Measurements from ENCODE around the gene STK10.

GRCh38 chr5:172077664-172078425 lies 110.2 kb downstream of the STK10 start:
- TF ChIP-seq, protein P1, sequence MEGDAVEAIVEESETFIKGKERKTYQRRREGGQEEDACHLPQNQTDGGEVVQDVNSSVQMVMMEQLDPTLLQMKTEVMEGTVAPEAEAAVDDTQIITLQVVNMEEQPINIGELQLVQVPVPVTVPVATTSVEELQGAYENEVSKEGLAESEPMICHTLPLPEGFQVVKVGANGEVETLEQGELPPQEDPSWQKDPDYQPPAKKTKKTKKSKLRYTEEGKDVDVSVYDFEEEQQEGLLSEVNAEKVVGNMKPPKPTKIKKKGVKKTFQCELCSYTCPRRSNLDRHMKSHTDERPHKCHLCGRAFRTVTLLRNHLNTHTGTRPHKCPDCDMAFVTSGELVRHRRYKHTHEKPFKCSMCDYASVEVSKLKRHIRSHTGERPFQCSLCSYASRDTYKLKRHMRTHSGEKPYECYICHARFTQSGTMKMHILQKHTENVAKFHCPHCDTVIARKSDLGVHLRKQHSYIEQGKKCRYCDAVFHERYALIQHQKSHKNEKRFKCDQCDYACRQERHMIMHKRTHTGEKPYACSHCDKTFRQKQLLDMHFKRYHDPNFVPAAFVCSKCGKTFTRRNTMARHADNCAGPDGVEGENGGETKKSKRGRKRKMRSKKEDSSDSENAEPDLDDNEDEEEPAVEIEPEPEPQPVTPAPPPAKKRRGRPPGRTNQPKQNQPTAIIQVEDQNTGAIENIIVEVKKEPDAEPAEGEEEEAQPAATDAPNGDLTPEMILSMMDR (IDR thresholded peaks at IDR 0.05 in 2 of 3, conservative IDR thresholded peaks at IDR 0.05 in 1 of 3; ENCODE audit: borderline replicate concordance in 1 of 3, insufficient read depth in 1 of 3, low read depth in 2 of 3, low read length in 2 of 3) = no peak
- TF ChIP-seq RAD21 (IDR thresholded peaks at IDR 0.05; ENCODE audit: low read depth) (no peak), EZH2phosphoT487 (IDR thresholded peaks at IDR 0.05; ENCODE audit: borderline replicate concordance) (no peak), POLR2AphosphoS5 (IDR thresholded peaks at IDR 0.05; ENCODE audit: low read depth, low read length) (no peak), CEBPB (IDR thresholded peaks at IDR 0.05; ENCODE audit: low read depth) (no peak), EZH2 (IDR thresholded peaks at IDR 0.05) (no peak), SP1 (IDR thresholded peaks at IDR 0.05; ENCODE audit: low read depth) (no peak), POLR2A (IDR thresholded peaks at IDR 0.05; ENCODE audit: borderline replicate concordance, extremely low read depth, insufficient read depth, insufficient read length) (no peak), EGR1 (IDR thresholded peaks at IDR 0.05; ENCODE audit: low read depth) (no peak), ZNF274 (IDR thresholded peaks at IDR 0.05; ENCODE audit: low read depth, low read length) (no peak), YY1 (IDR thresholded peaks at IDR 0.05; ENCODE audit: extremely low read depth, insufficient replicate concordance, low read depth, low read length) (no peak)
- TF ChIP-seq, protein P2, sequence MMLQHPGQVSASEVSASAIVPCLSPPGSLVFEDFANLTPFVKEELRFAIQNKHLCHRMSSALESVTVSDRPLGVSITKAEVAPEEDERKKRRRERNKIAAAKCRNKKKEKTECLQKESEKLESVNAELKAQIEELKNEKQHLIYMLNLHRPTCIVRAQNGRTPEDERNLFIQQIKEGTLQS (IDR thresholded peaks at IDR 0.05) = no peak
